Liver (tissue), 9 donors: ENCODE data around the gene HUNK. TPM values are rescaled to one million over a fixed set of nuclear protein-coding genes. Genes with fewer than 3 reads are reported as not detected.

Experiments used
- DNase-seq: peaks from one replicate; pipeline ENCODE4 v3.0.0-alpha.2; 2017; ENCODE audit warnings: low spot score
- H3K27ac ChIP-seq, 2 donors: one replicate each; pipeline ENCODE4 v1.7.0; 2013; ENCODE audit warnings: inconsistent platforms in 2 of 2, low read length in 2 of 2, control low read depth in 1 of 2, low read depth in 1 of 2, mild to moderate bottlenecking in 1 of 2
- H3K27me3 ChIP-seq, 4 donors: one replicate each; pipeline versions ENCODE4 v1.6.1 to v1.7.0; 2013; ENCODE audit warnings: low read length in 3 of 4, inconsistent platforms in 1 of 4, mild to moderate bottlenecking in 1 of 4, moderate library complexity in 1 of 4; ENCODE audit not compliant: control insufficient read depth in 4 of 4, insufficient read depth in 4 of 4
- H3K36me3 ChIP-seq, 4 donors: one replicate each; pipeline versions ENCODE4 v1.6.1 to v1.7.0; 2013; ENCODE audit warnings: low read length in 3 of 4, mild to moderate bottlenecking in 3 of 4, low read depth in 1 of 4, moderate library complexity in 1 of 4; ENCODE audit not compliant: control insufficient read depth in 4 of 4, insufficient read depth in 3 of 4
- H3K4me1 ChIP-seq, 4 donors: one replicate each; pipeline versions ENCODE4 v1.6.1 to v1.7.0; 2013; ENCODE audit warnings: low read length in 3 of 4, mild to moderate bottlenecking in 3 of 4, moderate library complexity in 1 of 4; ENCODE audit not compliant: control insufficient read depth in 4 of 4, insufficient read depth in 4 of 4
- H3K4me3 ChIP-seq, 3 donors: one replicate each; pipeline versions ENCODE4 v1.6.1 to v1.7.0; 2013; ENCODE audit warnings: low read length in 3 of 3, control low read depth in 1 of 3, low read depth in 1 of 3, mild to moderate bottlenecking in 1 of 3
- H3K9ac ChIP-seq, 2 donors: one replicate each; pipeline ENCODE4 v1.7.0; 2013; ENCODE audit warnings: low read length in 2 of 2, mild to moderate bottlenecking in 2 of 2, moderate library complexity in 2 of 2, control low read depth in 1 of 2, low read depth in 1 of 2
- H3K9me3 ChIP-seq, 4 donors: one replicate each; pipeline versions ENCODE4 v1.6.1 to v1.7.0; 2013; ENCODE audit warnings: low read length in 3 of 4; ENCODE audit not compliant: control insufficient read depth in 4 of 4
- ATF3 ChIP-seq: IDR thresholded peaks from 2 replicates; pipeline ENCODE4 v1.6.1; 2016; ENCODE audit warnings: antibody characterized with exemption
- CTCF ChIP-seq: fragments of 150-350 bp; IDR thresholded peaks from 2 replicates; pipeline ENCODE4 v1.5.1; 2017; ENCODE audit warnings: improper control_type of control experiment, low read depth, low read length; ENCODE audit not compliant: missing input control
- EGR1 ChIP-seq, 2 donors: IDR thresholded peaks; 2 replicates each; pipeline ENCODE4 v1.6.1; 2016 to 2018; ENCODE audit warnings: antibody characterized with exemption in 2 of 2, low read depth in 2 of 2
- FOXA1 ChIP-seq: IDR thresholded peaks from 2 replicates; pipeline ENCODE4 v1.6.1; 2016; ENCODE audit warnings: antibody characterized with exemption
- FOXA2 ChIP-seq: IDR thresholded peaks from 2 replicates; pipeline ENCODE4 v1.6.1; 2016; ENCODE audit warnings: antibody characterized with exemption
- HNF4A ChIP-seq, 2 donors: conservative IDR thresholded peaks; 2 replicates each; pipeline ENCODE4 v1.6.1; 2016; ENCODE audit warnings: antibody characterized with exemption in 2 of 2, mild to moderate bottlenecking in 2 of 2
- JUND ChIP-seq, 2 donors: IDR thresholded peaks; 2 replicates each; pipeline ENCODE4 v1.6.1; 2016; ENCODE audit warnings: antibody characterized with exemption in 2 of 2
- RXRA ChIP-seq, 2 donors: IDR thresholded peaks; 2 replicates each; pipeline ENCODE4 v1.6.1; 2017 to 2018; ENCODE audit warnings: antibody characterized with exemption in 2 of 2, mild to moderate bottlenecking in 1 of 2
- SP1 ChIP-seq: IDR thresholded peaks from 2 replicates; pipeline ENCODE4 v1.6.1; 2018; ENCODE audit warnings: antibody characterized with exemption, mild to moderate bottlenecking
- YY1 ChIP-seq: IDR thresholded peaks from 2 replicates; pipeline ENCODE4 v1.6.1; 2016; ENCODE audit warnings: antibody characterized with exemption, mild to moderate bottlenecking
- WGBS: extraction: QIAGEN DNeasy Blood & Tissue Kit; methylation state at CpG from one replicate; pipeline ENCODE4 v1.1.7; 2013; 5-methylcytosine and 5-hydroxymethylcytosine counted together
- polyA plus RNA-seq, 2 donors: library from polyadenylated mRNA; stranded (reverse) in 1 of 2; unstranded in 1 of 2; fragments of 200-250 nt in 1 of 2; fragments of >200 nt in 1 of 2; fragmentation: Nextera tagmentation in 1 of 2; extraction: Ambion mirVana in 1 of 2; gene quantifications; one replicate each; pipeline versions ENCODE4 v1.2.1 to v1.2.3, GENCODE V29; 2013 to 2015
- total RNA-seq, 2 donors: library from RNA; depleted of rRNA; stranded (reverse); fragments of >200 nt; gene quantifications; one replicate each; pipeline ENCODE4 v1.2.3, GENCODE V29; 2014
- TF ChIP-seq, protein P1 (sequence below): IDR thresholded peaks from 2 replicates; pipeline ENCODE4 v1.6.1; 2016; ENCODE audit warnings: antibody characterized with exemption
- TF ChIP-seq, protein P2 (sequence below): IDR thresholded peaks from 2 replicates; pipeline ENCODE4 v1.6.1; 2016; ENCODE audit warnings: antibody characterized with exemption, mild to moderate bottlenecking
- donor health status: healthy.
- donor health status: healthy.
- donor health status: healthy.
- donor health status: healthy.
- donor health status: healthy.

HUNK gene
- total and polyA plus RNA-seq, 4 donors, result 0.11 to 0.92 (median 0.30) TPM

- H3K4me3 ChIP-seq, result no peak overlapping the region
- H3K9me3 ChIP-seq, result no peaks in the 10 kb centered on the region
- TF ChIP-seq, protein P1, sequence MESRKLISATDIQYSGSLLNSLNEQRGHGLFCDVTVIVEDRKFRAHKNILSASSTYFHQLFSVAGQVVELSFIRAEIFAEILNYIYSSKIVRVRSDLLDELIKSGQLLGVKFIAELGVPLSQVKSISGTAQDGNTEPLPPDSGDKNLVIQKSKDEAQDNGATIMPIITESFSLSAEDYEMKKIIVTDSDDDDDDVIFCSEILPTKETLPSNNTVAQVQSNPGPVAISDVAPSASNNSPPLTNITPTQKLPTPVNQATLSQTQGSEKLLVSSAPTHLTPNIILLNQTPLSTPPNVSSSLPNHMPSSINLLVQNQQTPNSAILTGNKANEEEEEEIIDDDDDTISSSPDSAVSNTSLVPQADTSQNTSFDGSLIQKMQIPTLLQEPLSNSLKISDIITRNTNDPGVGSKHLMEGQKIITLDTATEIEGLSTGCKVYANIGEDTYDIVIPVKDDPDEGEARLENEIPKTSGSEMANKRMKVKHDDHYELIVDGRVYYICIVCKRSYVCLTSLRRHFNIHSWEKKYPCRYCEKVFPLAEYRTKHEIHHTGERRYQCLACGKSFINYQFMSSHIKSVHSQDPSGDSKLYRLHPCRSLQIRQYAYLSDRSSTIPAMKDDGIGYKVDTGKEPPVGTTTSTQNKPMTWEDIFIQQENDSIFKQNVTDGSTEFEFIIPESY, result no peak
- TF ChIP-seq, protein P2, sequence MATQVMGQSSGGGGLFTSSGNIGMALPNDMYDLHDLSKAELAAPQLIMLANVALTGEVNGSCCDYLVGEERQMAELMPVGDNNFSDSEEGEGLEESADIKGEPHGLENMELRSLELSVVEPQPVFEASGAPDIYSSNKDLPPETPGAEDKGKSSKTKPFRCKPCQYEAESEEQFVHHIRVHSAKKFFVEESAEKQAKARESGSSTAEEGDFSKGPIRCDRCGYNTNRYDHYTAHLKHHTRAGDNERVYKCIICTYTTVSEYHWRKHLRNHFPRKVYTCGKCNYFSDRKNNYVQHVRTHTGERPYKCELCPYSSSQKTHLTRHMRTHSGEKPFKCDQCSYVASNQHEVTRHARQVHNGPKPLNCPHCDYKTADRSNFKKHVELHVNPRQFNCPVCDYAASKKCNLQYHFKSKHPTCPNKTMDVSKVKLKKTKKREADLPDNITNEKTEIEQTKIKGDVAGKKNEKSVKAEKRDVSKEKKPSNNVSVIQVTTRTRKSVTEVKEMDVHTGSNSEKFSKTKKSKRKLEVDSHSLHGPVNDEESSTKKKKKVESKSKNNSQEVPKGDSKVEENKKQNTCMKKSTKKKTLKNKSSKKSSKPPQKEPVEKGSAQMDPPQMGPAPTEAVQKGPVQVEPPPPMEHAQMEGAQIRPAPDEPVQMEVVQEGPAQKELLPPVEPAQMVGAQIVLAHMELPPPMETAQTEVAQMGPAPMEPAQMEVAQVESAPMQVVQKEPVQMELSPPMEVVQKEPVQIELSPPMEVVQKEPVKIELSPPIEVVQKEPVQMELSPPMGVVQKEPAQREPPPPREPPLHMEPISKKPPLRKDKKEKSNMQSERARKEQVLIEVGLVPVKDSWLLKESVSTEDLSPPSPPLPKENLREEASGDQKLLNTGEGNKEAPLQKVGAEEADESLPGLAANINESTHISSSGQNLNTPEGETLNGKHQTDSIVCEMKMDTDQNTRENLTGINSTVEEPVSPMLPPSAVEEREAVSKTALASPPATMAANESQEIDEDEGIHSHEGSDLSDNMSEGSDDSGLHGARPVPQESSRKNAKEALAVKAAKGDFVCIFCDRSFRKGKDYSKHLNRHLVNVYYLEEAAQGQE, result no peak
- no peak for TF ChIP-seq FOXA2
- no peak for TF ChIP-seq YY1
- no peak for TF ChIP-seq JUND (IDR thresholded peaks at IDR 0.05)
- TF ChIP-seq SP1, result no peak
- TF ChIP-seq RXRA (IDR thresholded peaks at IDR 0.05), result no peak
- no peak for TF ChIP-seq CTCF
- TF ChIP-seq ATF3, result no peak
- TF ChIP-seq FOXA1, result no peak
- TF ChIP-seq EGR1 (IDR thresholded peaks at IDR 0.05; ENCODE audit: low read depth in 2 of 2), result no peak
- TF ChIP-seq HNF4A (conservative IDR thresholded peaks at IDR 0.05), result no peak
- WGBS, result 73% methylated on average over 5 of the region's 5 CpGs
- peaks cover 0 to 4% (median 0%) of the 10 kb centered on the region in 4 donors for H3K27me3 ChIP-seq
- DNase-seq, result no peak
- no peaks in the 10 kb centered on the region for H3K36me3 ChIP-seq
- no peaks in the 10 kb centered on the region for H3K4me1 ChIP-seq
- no peak overlapping the region for H3K27ac ChIP-seq
- no peak overlapping the region for H3K9ac ChIP-seq
These were observed 173.4 kb downstream of the HUNK start for GRCh38 chr21:32046191-32046590.

DNA sequence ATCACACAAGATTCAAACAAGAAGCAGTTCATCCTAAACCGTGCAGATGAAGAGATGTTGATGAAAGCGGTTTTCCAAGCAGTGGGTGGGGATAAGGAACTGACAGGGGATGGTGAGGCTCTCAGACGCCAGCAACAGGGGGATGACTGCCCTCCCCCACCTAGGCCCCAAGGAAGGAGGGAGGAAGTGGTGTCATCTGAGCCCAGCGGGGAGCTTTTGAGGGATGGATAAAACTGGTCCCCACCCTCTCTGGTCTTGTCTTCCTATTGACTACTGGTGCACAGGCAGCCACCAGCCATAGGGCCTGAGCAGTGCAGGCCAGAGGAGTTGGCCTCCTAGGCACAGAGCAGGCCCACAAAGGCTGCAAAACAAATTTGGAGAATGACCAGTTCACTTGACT, 175.5 kb downstream of the HUNK start:
- WGBS, result 61% methylated on average over 4 of the region's 4 CpGs
- no peak overlapping the region for H3K9ac ChIP-seq
- H3K27me3 ChIP-seq, result peaks cover 0 to 4% (median 0%) of the 10 kb centered on the region in 4 donors
- H3K9me3 ChIP-seq, result peaks cover 0 to 11% (median 4%) of the 10 kb centered on the region in 4 donors
- no peak for DNase-seq
- no peak overlapping the region for H3K4me3 ChIP-seq
- H3K27ac ChIP-seq, result no peak overlapping the region
- H3K4me1 ChIP-seq, result no peaks in the 10 kb centered on the region
- no peaks in the 10 kb centered on the region for H3K36me3 ChIP-seq
- TF ChIP-seq, protein P2, result no peak
- TF ChIP-seq ATF3, result no peak
